ENCODE data around the gene NR5A1.

DNA sequence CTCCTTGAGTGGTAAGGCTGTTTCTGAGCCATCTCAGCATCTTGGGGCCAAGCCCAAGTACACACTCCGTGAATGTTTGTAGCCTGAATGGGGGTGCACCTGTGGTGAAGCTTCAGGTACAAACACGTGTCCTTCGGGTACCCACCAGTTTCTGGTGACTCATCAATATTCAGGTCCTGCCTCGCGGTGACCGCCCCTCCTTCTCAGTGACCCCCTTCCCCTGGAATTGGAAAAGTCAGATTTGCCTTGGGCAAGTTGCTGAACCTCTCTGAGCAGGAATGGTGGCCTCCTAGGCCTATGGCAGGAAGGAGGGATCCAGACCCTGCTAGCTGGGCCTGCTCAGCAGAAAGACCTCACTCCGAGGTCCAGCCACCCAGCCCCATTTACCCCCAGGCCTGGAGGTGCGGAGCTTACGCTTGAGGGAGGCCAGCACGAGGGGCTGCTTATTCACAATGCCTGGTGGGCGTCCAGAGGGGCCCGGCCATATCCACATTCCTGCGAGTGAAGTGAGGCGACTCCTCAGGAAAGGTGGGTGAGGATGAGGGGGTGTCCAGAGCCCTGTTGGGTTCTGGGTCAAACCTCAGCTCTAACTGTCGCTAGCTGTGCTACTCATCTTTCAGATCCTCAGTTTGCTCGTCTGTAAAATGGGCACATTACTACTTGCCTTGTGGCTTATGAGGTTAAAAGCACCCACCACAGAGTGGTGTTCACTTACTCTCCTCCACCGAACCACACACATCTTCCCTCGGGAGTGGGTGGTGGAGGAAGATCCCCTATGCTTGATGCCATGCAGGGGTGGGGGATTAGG, 49.9 kb downstream of the NR5A1 start:
- TF ChIP-seq POLR2A (IDR thresholded peaks at IDR 0.05; ENCODE audit: borderline replicate concordance, extremely low read depth, insufficient read depth, insufficient read length), result no peak
- TF ChIP-seq, protein P1, sequence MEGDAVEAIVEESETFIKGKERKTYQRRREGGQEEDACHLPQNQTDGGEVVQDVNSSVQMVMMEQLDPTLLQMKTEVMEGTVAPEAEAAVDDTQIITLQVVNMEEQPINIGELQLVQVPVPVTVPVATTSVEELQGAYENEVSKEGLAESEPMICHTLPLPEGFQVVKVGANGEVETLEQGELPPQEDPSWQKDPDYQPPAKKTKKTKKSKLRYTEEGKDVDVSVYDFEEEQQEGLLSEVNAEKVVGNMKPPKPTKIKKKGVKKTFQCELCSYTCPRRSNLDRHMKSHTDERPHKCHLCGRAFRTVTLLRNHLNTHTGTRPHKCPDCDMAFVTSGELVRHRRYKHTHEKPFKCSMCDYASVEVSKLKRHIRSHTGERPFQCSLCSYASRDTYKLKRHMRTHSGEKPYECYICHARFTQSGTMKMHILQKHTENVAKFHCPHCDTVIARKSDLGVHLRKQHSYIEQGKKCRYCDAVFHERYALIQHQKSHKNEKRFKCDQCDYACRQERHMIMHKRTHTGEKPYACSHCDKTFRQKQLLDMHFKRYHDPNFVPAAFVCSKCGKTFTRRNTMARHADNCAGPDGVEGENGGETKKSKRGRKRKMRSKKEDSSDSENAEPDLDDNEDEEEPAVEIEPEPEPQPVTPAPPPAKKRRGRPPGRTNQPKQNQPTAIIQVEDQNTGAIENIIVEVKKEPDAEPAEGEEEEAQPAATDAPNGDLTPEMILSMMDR (IDR thresholded peaks at IDR 0.05 in 2 of 3, conservative IDR thresholded peaks at IDR 0.05 in 1 of 3; ENCODE audit: borderline replicate concordance in 1 of 3, insufficient read depth in 1 of 3, low read depth in 2 of 3, low read length in 2 of 3), result no peak
- no peak for TF ChIP-seq EZH2phosphoT487 (IDR thresholded peaks at IDR 0.05; ENCODE audit: borderline replicate concordance)
- no peak for TF ChIP-seq SP1 (IDR thresholded peaks at IDR 0.05; ENCODE audit: low read depth)
- no peak for TF ChIP-seq POLR2AphosphoS5 (IDR thresholded peaks at IDR 0.05; ENCODE audit: low read depth, low read length)
- no peak for TF ChIP-seq RAD21 (IDR thresholded peaks at IDR 0.05; ENCODE audit: low read depth)
- no peak for TF ChIP-seq ELF1 (IDR thresholded peaks at IDR 0.05; ENCODE audit: borderline replicate concordance, low read depth)

Data from HCT116 (cell line).